Measurements from ENCODE around the gene NXF1. TPM values are rescaled to one million over a fixed set of nuclear protein-coding genes. Genes with fewer than 3 reads are reported as not detected.
A peak's percentile ranks its signal among the peaks of the same experiment; 100 is the strongest.
"Not testable (repeated sequence)": the region's sequence is repeated elsewhere in the genome, so short reads cannot be mapped to it uniquely, and the experiment has no call there.

Gene NXF1
- total and polyA plus RNA-seq, 3 donors from 2014 or later = 88.3 to 98.7 (median 94.6) TPM

- no peaks in the 10 kb centered on the region for H3K36me3 ChIP-seq (ENCODE audit: low read depth, missing control alignments)
- intact Hi-C loops (cut with DNase I; ENCODE audit: low total_unique reads) = no loop called here
- H3K4me3 ChIP-seq = peak overlapping the region; percentile 61 to 63
- peak overlapping the region; percentile 80 to 93 for H3K27ac ChIP-seq
- no peaks in the 10 kb centered on the region for H3K27me3 ChIP-seq
- H3K4me1 ChIP-seq = peaks cover 19% of the 10 kb centered on the region
- DNase-seq = no peak
- H3K9me3 ChIP-seq = no peaks in the 10 kb centered on the region
- WGBS, 2 donors = 0 to 2% methylated on average over 16 to 18 of the region's 18 CpGs
- TF ChIP-seq POLR2A (IDR thresholded peaks at IDR 0.05) (no peak), CTCF (IDR thresholded peaks at IDR 0.05) (no peak)
These were observed 34.5 kb downstream of the NXF1 start for GRCh38 chr11:62770778-62771143.

- 26 to 33% methylated on average over 9 of the region's 9 CpGs for WGBS, 2 donors
- DNase-seq; H3K27me3 ChIP-seq; intact Hi-C loops (cut with DNase I; ENCODE audit: low total_unique reads); H3K9me3 ChIP-seq; H3K36me3 ChIP-seq (ENCODE audit: low read depth, missing control alignments): not testable (repeated sequence)
- peaks cover 10% of the 10 kb centered on the region for H3K4me1 ChIP-seq
- H3K4me3 ChIP-seq = peak overlapping the region; percentile 60 to 78
- H3K27ac ChIP-seq = peak overlapping the region in 1 of 2 donors; percentile 60
These were observed 44.4 kb downstream of the NXF1 start for GRCh38 chr11:62760867-62761227.

DNA sequence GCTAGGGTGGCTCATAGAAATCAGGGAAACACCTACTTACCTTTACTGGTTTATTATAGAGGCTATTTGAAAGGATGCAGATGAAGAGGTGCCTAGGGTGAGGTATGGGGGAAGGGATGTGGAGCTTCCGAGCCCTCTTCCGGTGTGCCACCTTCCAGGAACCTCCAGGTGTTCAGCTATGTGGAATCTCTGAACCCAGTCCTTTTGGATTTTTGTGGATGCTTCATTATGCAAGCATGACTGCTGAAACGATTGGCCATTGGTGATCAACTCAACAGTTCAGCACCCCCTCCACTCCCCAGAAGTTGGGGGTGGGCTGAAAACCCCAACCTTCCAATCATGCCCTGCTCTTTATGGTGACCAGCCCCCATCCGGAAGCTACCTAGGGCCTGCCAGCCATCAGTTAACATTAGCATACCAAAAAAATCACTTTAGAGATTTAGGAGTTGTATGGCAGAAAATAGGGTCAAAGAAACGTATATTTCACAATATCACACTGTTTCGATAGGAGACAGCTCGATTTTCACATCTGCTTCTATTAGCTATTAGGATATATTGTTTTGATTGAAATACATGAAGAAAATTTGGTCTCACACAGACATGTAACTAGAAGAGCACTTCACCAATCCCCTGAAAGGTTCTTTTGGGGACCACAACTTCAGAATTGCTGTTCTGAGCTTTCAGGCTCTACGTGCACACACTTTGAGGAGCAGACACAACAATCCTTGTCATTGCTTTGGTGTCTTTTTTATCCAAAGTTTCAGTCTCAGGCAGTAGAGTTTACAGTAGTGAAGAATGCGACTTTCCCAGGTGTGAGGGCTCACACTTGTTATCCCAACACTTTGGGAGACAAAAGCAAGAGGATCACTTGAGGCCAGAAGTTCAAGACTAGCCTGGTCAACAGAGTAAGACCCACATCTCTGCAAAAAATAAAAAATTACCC is 47.1 kb downstream of the NXF1 start:
- H3K9me3 ChIP-seq = no peaks in the 10 kb centered on the region
- peaks cover 13% of the 10 kb centered on the region for H3K4me1 ChIP-seq
- no peaks in the 10 kb centered on the region for H3K36me3 ChIP-seq (ENCODE audit: low read depth, missing control alignments)
- DNase-seq = no peak
- intact Hi-C loops (cut with DNase I; ENCODE audit: low total_unique reads) = no loop called here
- H3K27ac ChIP-seq = no peak overlapping the region
- H3K27me3 ChIP-seq = no peaks in the 10 kb centered on the region
- 58 to 74% methylated on average over 9 of the region's 9 CpGs for WGBS, 2 donors
- TF ChIP-seq POLR2A (IDR thresholded peaks at IDR 0.05) = no peak
- no peak for TF ChIP-seq CTCF (IDR thresholded peaks at IDR 0.05)
- H3K4me3 ChIP-seq = no peak overlapping the region

GRCh38 chr11:62755086-62755615 is 50.1 kb downstream of the NXF1 start:
- H3K4me3 ChIP-seq = peak overlapping the region in 1 of 2 donors; percentile 73
- TF ChIP-seq POLR2A (IDR thresholded peaks at IDR 0.05) = no peak
- no peak for TF ChIP-seq CTCF (IDR thresholded peaks at IDR 0.05)
- WGBS, 2 donors = 50 to 65% methylated on average over 10 of the region's 10 CpGs
- no peaks in the 10 kb centered on the region for H3K27me3 ChIP-seq
- no peaks in the 10 kb centered on the region for H3K9me3 ChIP-seq
- peaks cover 7% of the 10 kb centered on the region for H3K4me1 ChIP-seq
- no peak overlapping the region for H3K27ac ChIP-seq
- DNase-seq = no peak
- H3K36me3 ChIP-seq (ENCODE audit: low read depth, missing control alignments) = no peaks in the 10 kb centered on the region
- intact Hi-C loops (cut with DNase I; ENCODE audit: low total_unique reads) = no loop called here

DNA sequence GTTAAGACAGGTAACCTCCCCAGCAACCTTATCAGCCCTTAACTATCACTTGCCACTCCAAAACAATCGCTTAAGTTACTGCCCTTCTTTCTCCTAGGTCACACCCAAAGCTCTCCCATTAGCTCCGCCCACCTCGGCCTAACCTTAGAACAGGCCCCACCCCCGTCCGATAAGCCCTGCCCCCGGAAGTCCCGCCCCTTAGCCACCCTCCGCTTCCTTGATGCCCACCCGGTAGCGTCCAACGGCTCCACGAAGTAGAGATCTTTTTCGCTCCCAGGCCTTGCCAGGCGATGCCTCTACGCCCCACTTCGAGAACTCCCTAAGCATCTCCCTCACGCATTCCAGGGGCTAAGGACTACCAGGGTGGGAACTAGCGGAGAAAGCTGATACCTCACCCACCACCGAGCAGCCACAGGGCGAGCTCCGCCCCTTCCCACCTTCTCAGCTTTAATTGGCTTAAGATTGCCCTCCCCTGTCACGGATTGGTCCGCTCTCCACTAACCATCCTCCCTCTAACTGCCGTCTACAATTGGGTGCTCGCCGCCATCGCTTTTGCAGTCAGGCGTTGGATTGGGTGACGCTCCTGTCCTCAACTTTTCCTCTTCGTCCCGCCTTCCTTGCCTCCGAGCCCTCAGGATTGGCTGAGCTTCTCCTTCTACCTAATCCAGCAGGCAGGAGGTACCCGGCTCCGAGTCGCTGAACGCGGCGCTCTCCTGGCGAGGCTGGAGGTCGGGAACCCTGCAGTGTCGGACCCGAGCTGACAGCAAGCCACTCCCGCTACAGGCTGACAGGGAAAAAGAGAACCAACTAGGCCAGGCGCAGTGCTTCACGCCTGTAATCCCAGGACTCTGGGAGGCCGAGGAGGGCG is 51.3 kb downstream of the NXF1 start, which contains the start of gene ZBTB3:
TSS of gene ZBTB3 (minus strand) at position 425 of the 868 bp plus-strand sequence. CDS start 496 bp downstream, outside the sequence.
- 1 to 3% methylated on average over 30 to 47 of the region's 47 CpGs for WGBS, 2 donors
- intact Hi-C loops (cut with DNase I; ENCODE audit: low total_unique reads) = no loop called here

More for the DNA sequence above, 51.3 kb downstream of the NXF1 start, which contains the start of gene ZBTB3:
- Histone ChIP-seq H3K4me1 (peaks cover 7% of the 10 kb centered on the region), H3K27ac (peak within 1 kb of the TSS; percentile 93 to 95), H3K27me3 (no peaks in the 10 kb centered on the region), H3K36me3 (ENCODE audit: low read depth, missing control alignments) (no peaks in the 10 kb centered on the region), H3K9me3 (no peaks in the 10 kb centered on the region), H3K4me3 (peak within 1 kb of the TSS; percentile 73 to 80)
- TF ChIP-seq POLR2A (IDR thresholded peaks at IDR 0.05) (peak; percentile 43), CTCF (IDR thresholded peaks at IDR 0.05) (no peak)
- peak; percentile 99 for DNase-seq
